IMR-90 (cell line): ENCODE data around the gene SGSH. TPM values are rescaled to one million over a fixed set of nuclear protein-coding genes. Genes with fewer than 3 reads are reported as not detected.

Experiments
- ATAC-seq: fragments of 200-7000 bp; cut with Tn5 transposase; 2 replicates; pipeline ENCODE4 v1.9.1; 2020; ENCODE audit warnings: low read depth, mild to moderate bottlenecking, moderate library complexity
- BruUV-seq: library from RNA; stranded (reverse); fragments of 400-500 nt; replicated peaks from 2 replicates; lab custom pipeline; 2021; lab: Mats Ljungman, UMichigan
- CTCF ChIA-PET: fragments of 300-600 bp; formaldehyde crosslinking; extraction: SDS; loops from one replicate; lab custom pipeline; 2021; ENCODE audit warnings: antibody characterized with exemption; lab: Yijun Ruan, JAX
- POLR2A ChIA-PET: fragments of 300-600 bp; sonication (Branson Sonifier 250); formaldehyde crosslinking; loops from one replicate; lab custom pipeline; 2022; ENCODE audit warnings: antibody characterized with exemption; ENCODE audit not compliant: unreplicated experiment; lab: Charles Lee
- DNase-seq: peaks from one replicate; pipeline ENCODE4 v3.0.0; 2013
- H2AFZ ChIP-seq: replicated peaks from 2 replicates; pipeline ENCODE3; 2013; ENCODE audit warnings: low read length, mild to moderate bottlenecking; ENCODE audit not compliant: poor library complexity
- H2AK5ac ChIP-seq: 2 replicates; pipeline ENCODE4 v1.6.1; 2013; ENCODE audit warnings: low read depth, low read length, inconsistent platforms
- H2AK9ac ChIP-seq: replicated peaks from 2 replicates; pipeline ENCODE3; 2013; ENCODE audit warnings: mild to moderate bottlenecking, low read depth, low read length, moderate library complexity; ENCODE audit not compliant: poor library complexity
- H2BK120ac ChIP-seq: 2 replicates; pipeline ENCODE4 v1.6.1; 2013; ENCODE audit warnings: low read depth, low read length, inconsistent platforms
- H2BK15ac ChIP-seq: 3 replicates; pipeline ENCODE4 v1.6.1; 2013; ENCODE audit warnings: low read depth, low read length, inconsistent platforms
- H2BK20ac ChIP-seq: 2 replicates; pipeline ENCODE4 v1.6.1; 2013; ENCODE audit warnings: low read depth, mild to moderate bottlenecking, inconsistent platforms, low read length, moderate library complexity
- H2BK5ac ChIP-seq: 2 replicates; pipeline ENCODE4 v1.6.1; 2013; ENCODE audit warnings: mild to moderate bottlenecking, low read depth, low read length, inconsistent platforms; ENCODE audit not compliant: poor library complexity, severe bottlenecking
- H3K14ac ChIP-seq: replicated peaks from 2 replicates; pipeline ENCODE4 v1.6.1; 2013; ENCODE audit warnings: low read depth, low read length, inconsistent platforms
- H3K18ac ChIP-seq: 2 replicates; pipeline ENCODE4 v1.6.1; 2013; ENCODE audit warnings: low read depth, low read length, control low read depth
- H3K23ac ChIP-seq: 2 replicates; pipeline ENCODE4 v1.6.1; 2013; ENCODE audit warnings: low read depth, low read length, inconsistent platforms
- H3K27ac ChIP-seq: 2 replicates; pipeline ENCODE4 v1.5.1; 2013; ENCODE audit warnings: mild to moderate bottlenecking, control low read depth, low read length; ENCODE audit not compliant: insufficient read depth
- H3K27me3 ChIP-seq: 2 replicates; pipeline ENCODE4 v1.6.1; 2013; ENCODE audit warnings: low read length; ENCODE audit not compliant: control insufficient read depth, insufficient read depth
- H3K36me3 ChIP-seq: 2 replicates; pipeline ENCODE4 v1.6.1; 2013; ENCODE audit warnings: low read length, mixed read lengths; ENCODE audit not compliant: control insufficient read depth, insufficient read depth
- H3K4ac ChIP-seq: 2 replicates; pipeline ENCODE4 v1.6.1; 2013; ENCODE audit warnings: low read depth, low read length, inconsistent platforms
- H3K4me1 ChIP-seq: 2 replicates; pipeline ENCODE4 v1.6.1; 2013; ENCODE audit warnings: low read length, mixed read lengths; ENCODE audit not compliant: control insufficient read depth, insufficient read depth
- H3K4me2 ChIP-seq: 2 replicates; pipeline ENCODE4 v1.6.1; 2013; ENCODE audit warnings: low read depth, mild to moderate bottlenecking, control low read depth, low read length, moderate library complexity
- H3K4me3 ChIP-seq: 2 replicates; pipeline ENCODE4 v1.5.1; 2013; ENCODE audit warnings: low read depth, mild to moderate bottlenecking, control low read depth, low read length, moderate library complexity; ENCODE audit not compliant: insufficient read depth
- H3K56ac ChIP-seq: 2 replicates; pipeline ENCODE4 v1.6.1; 2013; ENCODE audit warnings: low read length, inconsistent platforms; ENCODE audit not compliant: insufficient read depth; ENCODE audit errors: extremely low read depth
- H3K79me1 ChIP-seq, 2 experiments: 2 replicates each; pipeline ENCODE4 v1.6.1; 2013; ENCODE audit warnings: low read length in 2 of 2, inconsistent platforms in 1 of 2, low read depth in 1 of 2
- H3K9ac ChIP-seq: 2 replicates; pipeline ENCODE4 v1.6.1; 2013; ENCODE audit warnings: low read depth, low read length, control low read depth
- H3K9me1 ChIP-seq: 2 replicates; pipeline ENCODE4 v1.6.1; 2013; ENCODE audit warnings: low read length, inconsistent platforms; ENCODE audit not compliant: insufficient read depth
- H3K9me3 ChIP-seq: 2 replicates; pipeline ENCODE4 v1.6.1; 2013; ENCODE audit warnings: low read length; ENCODE audit not compliant: control insufficient read depth, insufficient read depth
- H4K20me1 ChIP-seq: 2 replicates; pipeline ENCODE4 v1.6.1; 2013; ENCODE audit warnings: low read length, inconsistent platforms; ENCODE audit not compliant: insufficient read depth
- H4K5ac ChIP-seq: 2 replicates; pipeline ENCODE4 v1.6.1; 2013; ENCODE audit warnings: mild to moderate bottlenecking, low read depth, low read length, control low read depth
- H4K8ac ChIP-seq, 2 experiments: 2 replicates each; pipeline ENCODE4 v1.6.1; 2013; ENCODE audit warnings: low read depth in 2 of 2, low read length in 2 of 2, control low read depth in 1 of 2, inconsistent platforms in 1 of 2
- H4K91ac ChIP-seq: 2 replicates; pipeline ENCODE4 v1.6.1; 2013; ENCODE audit warnings: low read depth, low read length, inconsistent platforms; ENCODE audit not compliant: insufficient read depth
- CEBPB ChIP-seq: IDR thresholded peaks from 2 replicates; pipeline ENCODE4 v1.6.1; 2012; ENCODE audit warnings: low read depth, low read length, improper control_type of control experiment
- FOS ChIP-seq: fragments of 150-350 bp; IDR thresholded peaks from 2 replicates; pipeline ENCODE4 v1.6.1; 2016; ENCODE audit warnings: low read depth, low read length
- MAFK ChIP-seq: IDR thresholded peaks from 2 replicates; pipeline ENCODE4 v1.6.1; 2012; ENCODE audit warnings: low read depth, low read length, improper control_type of control experiment
- MAZ ChIP-seq: IDR thresholded peaks from 2 replicates; pipeline ENCODE4 v1.6.1; 2012; ENCODE audit warnings: low read depth, mild to moderate bottlenecking, low read length, improper control_type of control experiment, moderate library complexity, borderline replicate concordance
- MXI1 ChIP-seq: IDR thresholded peaks from 2 replicates; pipeline ENCODE4 v1.6.1; 2012; ENCODE audit warnings: low read depth, mild to moderate bottlenecking, low read length, moderate library complexity, borderline replicate concordance
- POLR2A ChIP-seq: IDR thresholded peaks from 2 replicates; pipeline ENCODE4 v1.6.1; 2012; ENCODE audit warnings: mild to moderate bottlenecking, low read depth, low read length
- RAD21 ChIP-seq: IDR thresholded peaks from 2 replicates; pipeline ENCODE4 v1.6.1; 2012; ENCODE audit warnings: low read length, improper control_type of control experiment
- RCOR1 ChIP-seq: IDR thresholded peaks from 2 replicates; pipeline ENCODE4 v1.6.1; 2012; ENCODE audit warnings: mild to moderate bottlenecking, low read length, improper control_type of control experiment; ENCODE audit not compliant: insufficient replicate concordance
- RFX5 ChIP-seq: IDR thresholded peaks from 2 replicates; pipeline ENCODE4 v1.8.0; 2012; ENCODE audit warnings: low read depth, mild to moderate bottlenecking, low read length, moderate library complexity
- SMC3 ChIP-seq: fragments of 150-350 bp; IDR thresholded peaks from 2 replicates; pipeline ENCODE4 v1.6.1; 2016; ENCODE audit warnings: low read depth, mild to moderate bottlenecking, antibody characterized with exemption, low read length, moderate library complexity
- USF2 ChIP-seq: fragments of 150-350 bp; IDR thresholded peaks from 2 replicates; pipeline ENCODE4 v1.6.1; 2017; ENCODE audit warnings: mild to moderate bottlenecking, antibody characterized with exemption, low read length, low read depth
- WGBS, 2 experiments: methylation state at CpG; one replicate each; pipeline versions ENCODE4 v1.1.5 to v1.1.7; 2013; ENCODE audit warnings: missing lambda C conversion rate in 2 of 2; ENCODE audit not compliant: insufficient read length in 1 of 2; ENCODE audit errors: extremely low coverage in 2 of 2; 5-methylcytosine and 5-hydroxymethylcytosine counted together
- dilution Hi-C: fragments of 300-500 bp; cut with HindIII; formaldehyde crosslinking; loops from one replicate; pipeline ENCODE4 v1.14.3; 2018; ENCODE audit warnings: low sequenced_read_pairs; ENCODE audit not compliant: unreplicated experiment
- in situ Hi-C: fragments of 300-500 bp; cut with MboI; formaldehyde crosslinking; loops from 3 replicates; pipeline ENCODE4 v1.14.3; 2019; ENCODE audit warnings: low sequenced_read_pairs, inconsistent platforms, mixed read lengths
- intact Hi-C: fragments of 100-400 bp; cut with micrococcal nuclease; formaldehyde crosslinking; loops from 2 replicates; pipeline ENCODE4 v1.10.0; 2022
- polyA plus RNA-seq, 3 experiments: library from polyadenylated mRNA; depleted of rRNA; stranded (reverse); fragments of >200 nt; gene quantifications; 2 replicates each; pipeline ENCODE4 v1.2.3, GENCODE V29; 2012; ENCODE audit warnings: low replicate concordance in 1 of 3
- total RNA-seq: library from RNA; depleted of rRNA; stranded (reverse); fragments of >200 nt; gene quantifications from 2 replicates; pipeline ENCODE4 v1.2.3, GENCODE V29; 2012
- TF ChIP-seq, protein P1 (sequence below): fragments of 150-350 bp; IDR thresholded peaks from 2 replicates; pipeline ENCODE4 v1.6.1; 2016; ENCODE audit warnings: low read depth, mild to moderate bottlenecking, low read length, moderate library complexity, borderline replicate concordance

Gene SGSH
- total and polyA plus RNA-seq, 2 of the 4 experiments (the other 2 are of a cell fraction), result 3.0 to 41.5 TPM

- TF ChIP-seq SMC3 (no peak), CEBPB (no peak), MAZ (no peak)
These were observed 29.0 kb upstream of the SGSH start (continued) for GRCh38 chr17:80248894-80249710.

- H2AK5ac ChIP-seq, result no peak overlapping the region
- no peaks in the 10 kb centered on the region for H3K79me1 ChIP-seq
- no peak overlapping the region for H2AK9ac ChIP-seq
- H3K4ac ChIP-seq, result no peak overlapping the region
- H3K56ac ChIP-seq, result no peak overlapping the region
- peaks cover 51% of the 10 kb centered on the region for H3K36me3 ChIP-seq
- no peak overlapping the region for H3K4me2 ChIP-seq
- no peak overlapping the region for H3K23ac ChIP-seq
- intact Hi-C loops, result no loop called here
- no peak overlapping the region for H3K14ac ChIP-seq
- H2AFZ ChIP-seq, result no peak overlapping the region
- BruUV-seq, result no TSS peak
- no peak overlapping the region for H2BK20ac ChIP-seq
- in situ Hi-C loops, result no loop called here
- no peak for DNase-seq
- no peak overlapping the region for H4K91ac ChIP-seq
- H3K9me3 ChIP-seq, result no peaks in the 10 kb centered on the region
- H2BK120ac ChIP-seq, result no peak overlapping the region
- no peaks in the 10 kb centered on the region for H3K27me3 ChIP-seq
- whole genome bisulfite sequencing, 2 experiments, result 100% methylated on average over 5 of the region's 23 CpGs; no CpG with 5 or more reads in 1 of the 2 experiments
- H3K9ac ChIP-seq, result no peak overlapping the region
- POLR2A ChIA-PET, result no interaction called here
- no peak for ATAC-seq
- dilution Hi-C loops, result no loop called here
- H4K20me1 ChIP-seq, result no peaks in the 10 kb centered on the region
- H4K8ac ChIP-seq, result no peak overlapping the region
- H3K4me3 ChIP-seq, result no peak overlapping the region
- CTCF ChIA-PET, result no interaction called here
- no peak overlapping the region for H3K27ac ChIP-seq
- H4K5ac ChIP-seq, result no peak overlapping the region
- 0 out of 2 replicates have a peak, but pooled peaks cover 2% of the 10 kb centered on the region for H3K9me1 ChIP-seq
- H2BK15ac ChIP-seq, result no peak overlapping the region
- no peaks in the 10 kb centered on the region for H3K4me1 ChIP-seq
- no peak overlapping the region for H3K18ac ChIP-seq
- no peak overlapping the region for H2BK5ac ChIP-seq
- TF ChIP-seq RAD21 (no peak), MAFK (no peak), MAZ (no peak), USF2 (no peak), FOS (no peak), MXI1 (no peak), RFX5 (no peak), CEBPB (no peak), RCOR1 (no peak), POLR2A (no peak), SMC3 (no peak)
- TF ChIP-seq, protein P1, sequence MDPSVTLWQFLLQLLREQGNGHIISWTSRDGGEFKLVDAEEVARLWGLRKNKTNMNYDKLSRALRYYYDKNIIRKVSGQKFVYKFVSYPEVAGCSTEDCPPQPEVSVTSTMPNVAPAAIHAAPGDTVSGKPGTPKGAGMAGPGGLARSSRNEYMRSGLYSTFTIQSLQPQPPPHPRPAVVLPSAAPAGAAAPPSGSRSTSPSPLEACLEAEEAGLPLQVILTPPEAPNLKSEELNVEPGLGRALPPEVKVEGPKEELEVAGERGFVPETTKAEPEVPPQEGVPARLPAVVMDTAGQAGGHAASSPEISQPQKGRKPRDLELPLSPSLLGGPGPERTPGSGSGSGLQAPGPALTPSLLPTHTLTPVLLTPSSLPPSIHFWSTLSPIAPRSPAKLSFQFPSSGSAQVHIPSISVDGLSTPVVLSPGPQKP, result no peak
These were observed 28.1 kb upstream of the SGSH start for GRCh38 chr17:80248001-80248893.
